Retinal pigment epithelial cell (primary cell): ENCODE measurements around the gene ANKRD10.

Source experiments
- DNase-seq: peaks from one replicate; pipeline ENCODE4 v3.0.0-alpha.2; 2010; ENCODE audit warnings: low read depth
- H3K4me3 ChIP-seq: 2 replicates; pipeline ENCODE4 v1.5.1; 2011; ENCODE audit warnings: mild to moderate bottlenecking, low read length, control low read depth, moderate library complexity
- TF ChIP-seq, protein P1 (sequence below): conservative IDR thresholded peaks from 2 replicates; pipeline ENCODE4 v1.5.1; 2011; ENCODE audit warnings: low read depth, low read length, control low read depth, inconsistent platforms

The ANKRD10 gene

DNA sequence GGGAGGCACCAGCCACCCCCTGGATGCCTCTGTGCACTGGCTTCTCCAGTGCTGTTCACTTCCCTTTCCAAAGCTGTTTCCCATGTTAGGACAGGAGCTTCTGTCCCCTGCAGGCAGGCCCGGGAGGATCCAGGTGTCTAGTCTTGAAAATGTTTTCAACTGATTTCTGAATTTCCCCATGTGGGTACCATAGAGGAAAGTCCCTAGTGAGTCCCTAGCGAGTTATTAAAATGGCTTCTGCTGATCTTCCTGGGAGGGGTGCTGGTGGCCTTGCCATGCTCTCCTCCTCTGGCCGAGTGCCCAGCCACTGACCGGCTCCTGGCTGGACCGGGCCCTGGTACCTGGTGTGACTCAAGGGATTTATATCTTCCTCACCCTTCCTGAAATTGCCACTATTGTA, 5.2 kb upstream of the ANKRD10 start:
- H3K4me3 ChIP-seq: no peak overlapping the region
- no peak for DNase-seq
- TF ChIP-seq, protein P1, sequence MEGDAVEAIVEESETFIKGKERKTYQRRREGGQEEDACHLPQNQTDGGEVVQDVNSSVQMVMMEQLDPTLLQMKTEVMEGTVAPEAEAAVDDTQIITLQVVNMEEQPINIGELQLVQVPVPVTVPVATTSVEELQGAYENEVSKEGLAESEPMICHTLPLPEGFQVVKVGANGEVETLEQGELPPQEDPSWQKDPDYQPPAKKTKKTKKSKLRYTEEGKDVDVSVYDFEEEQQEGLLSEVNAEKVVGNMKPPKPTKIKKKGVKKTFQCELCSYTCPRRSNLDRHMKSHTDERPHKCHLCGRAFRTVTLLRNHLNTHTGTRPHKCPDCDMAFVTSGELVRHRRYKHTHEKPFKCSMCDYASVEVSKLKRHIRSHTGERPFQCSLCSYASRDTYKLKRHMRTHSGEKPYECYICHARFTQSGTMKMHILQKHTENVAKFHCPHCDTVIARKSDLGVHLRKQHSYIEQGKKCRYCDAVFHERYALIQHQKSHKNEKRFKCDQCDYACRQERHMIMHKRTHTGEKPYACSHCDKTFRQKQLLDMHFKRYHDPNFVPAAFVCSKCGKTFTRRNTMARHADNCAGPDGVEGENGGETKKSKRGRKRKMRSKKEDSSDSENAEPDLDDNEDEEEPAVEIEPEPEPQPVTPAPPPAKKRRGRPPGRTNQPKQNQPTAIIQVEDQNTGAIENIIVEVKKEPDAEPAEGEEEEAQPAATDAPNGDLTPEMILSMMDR: no peak

- H3K4me3 ChIP-seq: peak overlapping the region; percentile 78
- no peak for DNase-seq
Observed at GRCh38 chr13:110916301-110917142, 1.7 kb upstream of the ANKRD10 start.

GRCh38 chr13:110915874-110916206, 971 bp upstream of the ANKRD10 start:
- DNase-seq: no peak
- TF ChIP-seq, protein P1: no peak
- H3K4me3 ChIP-seq: peak overlapping the region; percentile 78

More at GRCh38 chr13:110916301-110917142, 1.7 kb upstream of the ANKRD10 start:
- TF ChIP-seq, protein P1: no peak

- TF ChIP-seq, protein P1: no peak
- DNase-seq: peak; percentile 29
- peak overlapping the region; percentile 95 for H3K4me3 ChIP-seq
Observed at GRCh38 chr13:110914331-110915056, 375 bp downstream of the ANKRD10 start.

GRCh38 chr13:110914081-110914330, 863 bp downstream of the ANKRD10 start:
- no peak for DNase-seq
- TF ChIP-seq, protein P1: no peak
- peak overlapping the region; percentile 95 for H3K4me3 ChIP-seq

- peak overlapping the region; percentile 95 for H3K4me3 ChIP-seq
- DNase-seq: no peak
- TF ChIP-seq, protein P1: no peak
Observed at GRCh38 chr13:110913322-110914080, 1.4 kb downstream of the ANKRD10 start.

DNA sequence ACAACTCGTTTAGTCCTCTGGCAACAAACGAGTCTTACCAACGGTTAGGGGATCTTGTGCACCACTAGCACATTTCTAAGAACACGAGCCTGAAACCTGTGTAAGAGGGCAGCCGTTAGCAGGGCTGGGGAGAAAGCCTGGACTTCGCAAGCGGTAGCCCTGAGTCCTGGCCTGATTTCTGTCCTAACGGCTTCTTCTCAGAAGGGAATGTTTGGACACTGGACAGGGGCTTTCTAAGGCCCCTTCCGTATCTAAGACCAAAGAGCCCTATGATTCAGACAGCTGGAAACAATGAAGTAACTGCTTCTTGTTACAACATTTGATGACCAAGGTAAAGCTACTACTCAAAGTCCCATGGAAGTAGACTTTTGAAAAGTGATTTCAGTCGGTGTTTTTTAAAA, 2.2 kb downstream of the ANKRD10 start:
- peak overlapping the region; percentile 95 for H3K4me3 ChIP-seq
- no peak for DNase-seq
- TF ChIP-seq, protein P1: no peak
